Kidney (tissue), 14 donors: Measurements from ENCODE around the gene ZNF423. TPM values are rescaled to one million over a fixed set of nuclear protein-coding genes. Genes with fewer than 3 reads are reported as not detected.

Source experiments
- DNase-seq, 5 donors: peaks; one replicate each; pipeline ENCODE4 v3.0.0-alpha.2; 2013 to 2020
- FAIRE-seq: peaks from 2 replicates; lab custom pipeline; 2012; peaks lifted over from hg19 to GRCh38; lab: Jason Lieb, UNC
- H3K27ac ChIP-seq, 2 donors: one replicate each; pipeline ENCODE4 v1.7.0; 2013; ENCODE audit warnings: low read depth in 2 of 2, low read length in 2 of 2, inconsistent platforms in 1 of 2
- H3K27me3 ChIP-seq: one replicate; pipeline ENCODE4 v1.7.1; 2013; ENCODE audit warnings: low read length, inconsistent platforms; ENCODE audit not compliant: control insufficient read depth, insufficient read depth
- H3K36me3 ChIP-seq, 3 donors: one replicate each; pipeline versions ENCODE4 v1.7.0 to v1.7.1; 2013; ENCODE audit warnings: low read length in 3 of 3, control low read depth in 1 of 3, inconsistent platforms in 1 of 3; ENCODE audit not compliant: insufficient read depth in 3 of 3, control insufficient read depth in 2 of 3
- H3K4me1 ChIP-seq, 3 donors: one replicate each; pipeline versions ENCODE4 v1.7.0 to v1.7.1; 2013; ENCODE audit warnings: low read length in 3 of 3, inconsistent platforms in 1 of 3, low read depth in 1 of 3; ENCODE audit not compliant: control insufficient read depth in 2 of 3, insufficient read depth in 2 of 3
- H3K4me3 ChIP-seq, 3 donors: one replicate each; pipeline versions ENCODE4 v1.7.0 to v1.8.1; 2013; ENCODE audit warnings: low read length in 3 of 3, control low read depth in 1 of 3, inconsistent platforms in 1 of 3
- H3K9ac ChIP-seq, 3 donors: one replicate each; pipeline versions ENCODE4 v1.7.0 to v1.7.1; 2013; ENCODE audit warnings: low read length in 3 of 3, control low read depth in 1 of 3, inconsistent platforms in 1 of 3
- H3K9me3 ChIP-seq, 3 donors: one replicate each; pipeline versions ENCODE4 v1.7.0 to v1.7.1; 2013; ENCODE audit warnings: low read length in 3 of 3, control low read depth in 1 of 3, inconsistent platforms in 1 of 3; ENCODE audit not compliant: control insufficient read depth in 2 of 3, insufficient read depth in 1 of 3
- CTCF ChIP-seq: IDR thresholded peaks from 3 replicates; pipeline ENCODE4 v1.5.1; 2012; ENCODE audit warnings: mild to moderate bottlenecking, moderate library complexity, borderline replicate concordance; ENCODE audit not compliant: insufficient read depth; ENCODE audit errors: extremely low read depth
- intact Hi-C: fragments of 100-400 bp; cut with DNase I; formaldehyde crosslinking; loops from one replicate; pipeline ENCODE4 v1.11.1; 2022
- polyA plus RNA-seq: library from polyadenylated mRNA; stranded (reverse); fragments of 350-450 nt; fragmentation: Illumina TruSeq; extraction: RNeasy Lipid Tissue Mini Kit (QIAGEN cat#74804); gene quantifications from one replicate; pipeline ENCODE4 v1.2.3, GENCODE V29; 2014; ENCODE audit warnings: low read depth, low replicate concordance; ENCODE audit not compliant: insufficient read depth
- total RNA-seq: library from RNA; stranded (reverse); fragmentation: NEBNext Ultra II Directional; extraction: Animal tissue kit (Norgen Biotek cat#: 25700); gene quantifications from one replicate; pipeline ENCODE4 v1.2.1, GENCODE V29; 2021
- donor health status: control.
- donor health status: control.
- donor health status: control.
- donor health status: control.
- donor health status: control.
- donor health status: DM: yes; HTN: yes; CAD: no.
- donor health status: Normal renal cell carcinoma (clear cell type).

ZNF423 gene
- total and polyA plus RNA-seq, 2 donors from 2014 or later, result 2.0 to 8.4 TPM

DNA sequence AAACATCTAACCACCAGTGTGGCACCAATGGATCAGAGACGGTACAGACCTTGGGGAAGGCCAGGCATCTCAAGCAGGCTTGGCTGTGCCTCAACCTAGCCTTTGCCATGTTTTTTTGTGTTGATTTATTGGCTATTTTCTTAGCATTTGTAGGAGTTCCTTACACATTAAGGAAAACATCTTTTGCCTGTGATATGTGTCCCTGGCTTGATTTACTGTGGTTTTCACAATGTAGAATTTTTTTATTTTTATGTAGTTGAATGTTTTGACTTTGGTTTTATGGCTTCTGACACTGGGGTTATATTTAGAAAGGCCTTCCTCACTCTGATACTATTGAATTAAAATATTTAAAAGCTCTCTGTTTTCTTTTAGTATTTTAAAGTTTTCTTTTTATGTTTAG, 132.6 kb downstream of the ZNF423 start:
- no peak overlapping the region for H3K4me3 ChIP-seq
- H3K4me1 ChIP-seq, result peaks cover 0 to 2% (median 0%) of the 10 kb centered on the region in 3 donors
- H3K27me3 ChIP-seq, result no peaks in the 10 kb centered on the region
- H3K27ac ChIP-seq, result no peak overlapping the region
- intact Hi-C loops, result no loop called here
- no peak overlapping the region for H3K9ac ChIP-seq
- FAIRE-seq (no peak), DNase-seq (no peak)
- TF ChIP-seq CTCF, result no peak
- no peaks in the 10 kb centered on the region for H3K9me3 ChIP-seq
- no peaks in the 10 kb centered on the region for H3K36me3 ChIP-seq

DNA sequence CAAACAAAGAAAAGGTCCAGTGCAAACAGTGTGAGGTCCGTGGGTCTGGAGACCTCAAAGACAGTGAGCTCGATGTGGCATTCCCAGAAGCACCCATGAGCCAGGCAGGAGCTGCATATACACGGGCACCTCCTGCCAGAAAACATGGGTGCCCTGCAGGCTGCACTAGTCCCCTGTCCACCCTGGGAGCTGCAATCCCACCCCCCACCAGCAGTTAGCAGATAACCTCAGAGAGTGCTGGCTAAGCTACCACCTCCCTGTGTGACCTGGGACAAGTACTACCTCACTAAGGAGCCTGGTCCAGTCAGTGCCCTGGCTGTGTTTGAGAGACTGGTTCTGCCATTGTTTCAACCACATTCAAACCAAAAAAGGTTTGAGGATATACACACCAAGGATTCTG, 135.7 kb downstream of the ZNF423 start:
- intact Hi-C loops, result no loop called here
- Histone ChIP-seq H3K27ac (no peak overlapping the region), H3K9me3 (no peaks in the 10 kb centered on the region), H3K36me3 (no peaks in the 10 kb centered on the region), H3K27me3 (no peaks in the 10 kb centered on the region), H3K4me1 (peaks cover 0 to 2% (median 0%) of the 10 kb centered on the region in 3 donors), H3K4me3 (no peak overlapping the region), H3K9ac (no peak overlapping the region)
- DNase-seq, result no peak
- no peak for FAIRE-seq
- TF ChIP-seq CTCF, result no peak

DNA sequence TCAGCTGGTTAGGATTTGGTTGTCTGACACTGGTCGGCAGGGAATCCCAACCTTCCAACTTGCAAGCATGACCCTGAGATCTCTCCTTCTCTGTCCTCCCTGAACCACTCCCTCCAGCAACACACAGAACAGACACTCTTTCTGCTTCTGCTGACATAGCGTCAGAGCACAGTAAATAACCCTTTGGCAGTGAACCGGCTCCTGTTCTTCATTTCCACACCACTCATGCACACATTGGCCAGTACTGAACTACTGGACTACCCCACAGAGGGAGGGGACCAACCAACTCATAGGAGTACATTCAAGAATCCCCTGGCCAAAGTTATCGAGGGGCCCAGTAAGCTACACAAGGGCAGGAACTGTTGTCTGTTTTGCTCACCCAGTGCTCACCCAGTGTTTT, 138.2 kb downstream of the ZNF423 start:
- no peak overlapping the region for H3K4me3 ChIP-seq
- no peak overlapping the region for H3K27ac ChIP-seq
- no peaks in the 10 kb centered on the region for H3K4me1 ChIP-seq
- no peaks in the 10 kb centered on the region for H3K27me3 ChIP-seq
- H3K36me3 ChIP-seq, result no peaks in the 10 kb centered on the region
- intact Hi-C loops, result no loop called here
- DNase-seq, result no peak
- no peak for FAIRE-seq
- H3K9ac ChIP-seq, result no peak overlapping the region
- no peak for TF ChIP-seq CTCF
- H3K9me3 ChIP-seq, result no peaks in the 10 kb centered on the region

GRCh38 chr16:49716339-49716934, 139.5 kb downstream of the ZNF423 start:
- no peaks in the 10 kb centered on the region for H3K27me3 ChIP-seq
- intact Hi-C loops, result no loop called here
- H3K9ac ChIP-seq, result no peak overlapping the region
- TF ChIP-seq CTCF, result no peak
- FAIRE-seq (no peak), DNase-seq (no peak)
- no peaks in the 10 kb centered on the region for H3K9me3 ChIP-seq
- H3K4me1 ChIP-seq, result no peaks in the 10 kb centered on the region
- no peaks in the 10 kb centered on the region for H3K36me3 ChIP-seq
- no peak overlapping the region for H3K27ac ChIP-seq
- H3K4me3 ChIP-seq, result no peak overlapping the region
